Fibroblast of skin of scalp (primary cell): Measurements from ENCODE around the gene RBMS1.

Experiments
- DNase-seq: peaks from one replicate; pipeline ENCODE4 v3.0.0-alpha.2; 2013

RBMS1 gene

GRCh38 chr2:160270571-160271113 lies 223.0 kb downstream of the RBMS1 start:
- DNase-seq, result peak; percentile 78

GRCh38 chr2:160269803-160270570 lies 223.6 kb downstream of the RBMS1 start:
- peak; percentile 98 for DNase-seq

GRCh38 chr2:160269365-160269764 lies 224.2 kb downstream of the RBMS1 start:
- DNase-seq, result no peak

DNA sequence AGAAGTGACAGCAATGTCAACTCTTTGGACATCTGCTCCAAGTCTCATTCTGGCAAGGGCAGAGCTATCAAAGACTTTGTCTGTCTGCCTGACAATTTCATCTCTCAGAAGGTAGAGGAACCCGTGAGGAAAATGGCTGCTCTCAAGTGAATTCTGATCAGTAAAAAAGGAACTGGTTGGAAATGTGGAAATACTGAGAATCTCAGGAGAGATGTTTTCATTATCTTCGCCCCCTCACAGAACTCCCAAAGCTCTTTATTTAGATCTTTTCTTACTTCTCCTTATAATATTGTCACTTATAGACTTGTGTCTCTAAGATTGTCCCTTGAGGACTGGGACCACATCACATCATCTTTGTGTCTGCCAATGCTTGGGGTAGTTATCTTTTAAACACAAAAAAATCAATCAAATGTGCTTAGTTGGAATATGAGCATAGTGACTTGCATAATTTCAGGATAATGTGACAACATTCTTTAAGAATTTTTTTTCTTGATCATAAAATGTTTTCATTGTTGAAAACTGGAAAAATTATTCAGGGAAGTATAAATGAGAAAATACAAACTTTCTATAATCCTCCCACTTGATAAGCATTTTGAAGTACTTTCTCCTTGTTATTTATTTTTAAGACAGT lies 225.3 kb downstream of the RBMS1 start:
- DNase-seq, result no peak

GRCh38 chr2:160267692-160268091 lies 225.9 kb downstream of the RBMS1 start:
- no peak for DNase-seq

- DNase-seq, result no peak
Observed at GRCh38 chr2:160267022-160267421, 226.6 kb downstream of the RBMS1 start.

- DNase-seq, result no peak
Observed at GRCh38 chr2:160266037-160266551, 227.5 kb downstream of the RBMS1 start.

- DNase-seq, result no peak
Observed at GRCh38 chr2:160264308-160264707, 229.3 kb downstream of the RBMS1 start.

GRCh38 chr2:160261732-160262131 lies 231.9 kb downstream of the RBMS1 start:
- DNase-seq, result no peak

DNA sequence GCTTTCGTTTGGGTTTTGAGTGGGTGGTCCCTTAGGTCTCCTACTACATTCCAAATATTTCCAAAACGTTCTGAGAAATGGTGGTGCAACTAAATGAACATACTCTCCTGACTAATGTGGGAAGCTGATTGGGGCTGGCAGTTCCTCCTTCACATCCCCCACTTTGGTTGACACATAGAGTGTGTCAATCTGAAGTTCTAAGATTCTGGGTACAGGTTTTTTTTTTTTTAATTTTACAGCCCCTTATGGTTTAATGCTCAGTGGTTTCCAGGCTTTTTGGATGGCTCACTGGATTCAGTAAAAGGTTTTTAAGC lies 235.2 kb downstream of the RBMS1 start:
- no peak for DNase-seq

GRCh38 chr2:160257743-160258491 lies 235.7 kb downstream of the RBMS1 start:
- peak; percentile 45 for DNase-seq

- peak; percentile 54 for DNase-seq
Observed at GRCh38 chr2:160257041-160257742, 236.4 kb downstream of the RBMS1 start.

GRCh38 chr2:160256507-160256906 lies 237.1 kb downstream of the RBMS1 start:
- DNase-seq, result no peak

DNA sequence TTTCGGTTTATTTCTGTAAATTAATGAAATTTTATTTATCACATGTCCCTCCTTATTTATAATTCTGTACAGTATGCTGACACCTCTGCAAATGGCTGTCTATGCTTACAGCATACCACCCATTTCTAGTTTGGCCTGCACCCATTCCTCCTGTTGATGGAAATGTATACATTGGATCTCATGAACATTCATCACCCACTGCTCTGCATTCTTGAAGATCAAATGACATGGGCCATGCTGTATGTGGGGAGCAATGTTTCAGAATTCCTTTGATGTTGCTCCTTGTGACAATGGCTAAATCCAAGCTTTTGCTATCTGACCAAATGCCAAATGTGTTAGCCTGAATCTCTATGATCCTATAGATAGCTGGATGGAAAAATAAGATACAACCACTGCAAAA lies 238.2 kb downstream of the RBMS1 start:
- peak; percentile 53 for DNase-seq

GRCh38 chr2:160254189-160254762 lies 239.3 kb downstream of the RBMS1 start:
- peak; percentile 40 for DNase-seq

- DNase-seq, result peak; percentile 65
Observed at GRCh38 chr2:160253440-160254188, 240.0 kb downstream of the RBMS1 start.

DNA sequence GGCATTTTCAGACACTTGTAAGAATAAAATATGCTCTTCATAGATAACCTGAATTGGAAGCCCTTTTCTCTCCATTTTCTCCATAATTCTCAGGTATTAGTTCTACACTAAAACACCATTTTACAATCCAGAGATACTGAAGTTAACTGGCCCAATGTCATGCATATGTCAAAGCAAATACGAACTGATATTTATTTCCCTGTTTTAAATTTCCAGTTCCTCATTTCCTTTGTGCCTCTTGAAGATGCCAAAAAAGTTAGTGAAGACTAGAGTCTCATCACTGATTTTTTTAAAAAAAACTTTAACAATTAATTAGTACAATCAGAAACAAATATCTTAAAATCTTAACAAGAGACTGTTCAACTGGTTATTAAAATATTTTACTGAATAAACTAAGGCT lies 240.7 kb downstream of the RBMS1 start:
- DNase-seq, result no peak

- peak; percentile 38 for DNase-seq
Observed at GRCh38 chr2:160252278-160252887, 241.2 kb downstream of the RBMS1 start.

DNA sequence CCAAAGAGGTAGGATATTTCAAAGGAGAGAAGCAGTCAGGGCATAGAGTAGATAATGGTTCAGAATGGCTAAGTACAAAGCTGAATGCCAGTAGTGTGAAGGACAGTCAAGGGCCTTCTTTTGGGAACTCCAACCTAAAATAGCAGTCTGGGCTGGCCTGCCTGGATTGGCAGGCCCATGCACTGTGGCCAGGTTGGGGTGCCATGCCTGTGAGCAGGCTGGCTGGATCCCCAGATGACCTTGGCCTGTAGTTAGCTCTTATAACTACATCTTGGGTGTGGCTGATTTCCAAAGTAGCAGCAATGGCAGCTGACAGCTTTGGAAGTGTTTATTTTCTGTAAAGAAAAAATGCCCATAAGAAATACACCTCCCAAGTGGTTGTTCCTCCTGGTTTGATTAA lies 242.0 kb downstream of the RBMS1 start:
- DNase-seq, result no peak

- no peak for DNase-seq
Observed at GRCh38 chr2:160249876-160250275, 243.7 kb downstream of the RBMS1 start.
